Activated CD8-positive, alpha-beta memory T cell treated with anti-CD3 and anti-CD28 coated beads, Interleukin-2, amount 10 ng/mL, durations not matched to agents 7 days and 5 days (primary cell): Measurements from ENCODE around the gene CCSER2. TPM values are rescaled to one million over a fixed set of nuclear protein-coding genes. Genes with fewer than 3 reads are reported as not detected.

ENCODE experiments used
- ATAC-seq: fragments of 150-1000 bp; cut with Tn5 transposase; one replicate; pipeline ENCODE4 v1.10.0; 2021; ENCODE audit warnings: moderate library complexity
- CTCF ChIA-PET: fragments of 350-600 bp; sonication (Branson Sonifier 250); formaldehyde crosslinking; loops from one replicate; lab custom pipeline; 2021; ENCODE audit warnings: antibody characterized with exemption; lab: Charles Lee
- DNase-seq: peaks from one replicate; pipeline ENCODE4 v3.0.0-alpha.2; 2020
- H3K27ac Mint-ChIP-seq: one replicate; pipeline ENCODE4 v1.8.0; 2021; ENCODE audit warnings: mild to moderate bottlenecking, mixed read lengths
- H3K27me3 Mint-ChIP-seq: one replicate; pipeline ENCODE4 v1.8.0; 2021; ENCODE audit warnings: mixed read lengths
- H3K36me3 Mint-ChIP-seq: one replicate; pipeline ENCODE4 v1.8.0; 2021; ENCODE audit warnings: mild to moderate bottlenecking, mixed read lengths
- H3K4me1 Mint-ChIP-seq: one replicate; pipeline ENCODE4 v1.8.0; 2021; ENCODE audit warnings: mixed read lengths
- H3K4me3 Mint-ChIP-seq: one replicate; pipeline ENCODE4 v1.8.0; 2021; ENCODE audit warnings: mild to moderate bottlenecking, moderate library complexity, mixed read lengths
- H3K9me3 Mint-ChIP-seq: one replicate; pipeline ENCODE4 v1.8.0; 2022; ENCODE audit warnings: low read depth, mixed read lengths
- total RNA-seq, 2 experiments: library from RNA; stranded (reverse); gene quantifications; one replicate each; pipeline ENCODE4 v1.2.3, GENCODE V29; 2021

Gene CCSER2
- total RNA-seq, 2 experiments from 2014 or later, result 52.7 to 80.3 TPM

DNA sequence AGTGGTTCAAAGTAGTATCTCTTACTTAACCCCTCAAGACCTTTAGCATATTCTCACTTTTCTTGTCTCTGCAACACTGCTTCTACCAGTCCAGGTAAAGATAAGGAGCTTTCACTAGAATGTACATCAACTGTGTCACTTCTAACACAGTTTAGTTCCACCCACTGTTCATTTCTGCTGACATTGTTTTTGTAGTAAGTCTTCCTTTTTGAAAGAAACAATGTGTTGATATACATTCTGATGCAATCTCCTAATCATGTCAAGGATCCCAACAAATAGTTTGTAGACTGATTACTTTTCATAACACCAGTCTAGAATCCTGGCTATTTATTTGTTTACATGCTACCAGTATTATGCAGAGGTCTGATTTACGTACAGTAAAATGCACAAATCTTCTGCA lies 47.5 kb downstream of the CCSER2 start:
- Mint-ChIP-seq H3K27ac (no peak overlapping the region), H3K9me3 (no peaks in the 10 kb centered on the region), H3K27me3 (no peaks in the 10 kb centered on the region), H3K36me3 (peaks cover 39% of the 10 kb centered on the region), H3K4me3 (no peak overlapping the region), H3K4me1 (peaks cover 31% of the 10 kb centered on the region)
- DNase-seq, result no peak
- CTCF ChIA-PET, result interaction anchor here (2.7 to 7.5 kb wide), 4 partner anchors 23 to 164 kb away, joined by 9 to 59 read pairs (median 16); no protein-coding TSS in a partner anchor
- ATAC-seq, result no peak

DNA sequence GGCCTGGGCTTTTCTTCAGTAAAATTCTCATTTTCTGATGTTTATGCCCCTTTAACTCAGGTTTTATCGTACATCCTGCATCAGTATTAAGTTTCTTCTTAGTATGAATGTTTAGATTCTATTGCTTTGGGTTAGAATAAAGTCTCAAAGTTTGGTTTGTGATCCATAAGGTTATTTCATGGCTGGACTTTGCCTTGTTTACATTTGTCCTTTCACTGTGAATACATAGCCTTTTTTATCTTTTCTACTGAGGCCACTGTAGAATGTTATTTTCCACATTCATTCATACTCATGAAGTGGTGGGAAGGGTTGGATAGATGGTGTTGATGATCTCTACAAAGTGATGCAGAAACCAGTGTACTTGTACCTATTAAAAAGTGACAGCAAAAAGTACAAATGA lies 59.8 kb downstream of the CCSER2 start:
- ATAC-seq, result no peak
- H3K9me3 Mint-ChIP-seq, result peaks cover 9% of the 10 kb centered on the region
- no peak overlapping the region for H3K4me3 Mint-ChIP-seq
- peaks cover 37% of the 10 kb centered on the region for H3K36me3 Mint-ChIP-seq
- H3K4me1 Mint-ChIP-seq, result no peaks in the 10 kb centered on the region
- H3K27me3 Mint-ChIP-seq, result no peaks in the 10 kb centered on the region
- CTCF ChIA-PET, result no interaction called here
- H3K27ac Mint-ChIP-seq, result no peak overlapping the region
- no peak for DNase-seq

DNA sequence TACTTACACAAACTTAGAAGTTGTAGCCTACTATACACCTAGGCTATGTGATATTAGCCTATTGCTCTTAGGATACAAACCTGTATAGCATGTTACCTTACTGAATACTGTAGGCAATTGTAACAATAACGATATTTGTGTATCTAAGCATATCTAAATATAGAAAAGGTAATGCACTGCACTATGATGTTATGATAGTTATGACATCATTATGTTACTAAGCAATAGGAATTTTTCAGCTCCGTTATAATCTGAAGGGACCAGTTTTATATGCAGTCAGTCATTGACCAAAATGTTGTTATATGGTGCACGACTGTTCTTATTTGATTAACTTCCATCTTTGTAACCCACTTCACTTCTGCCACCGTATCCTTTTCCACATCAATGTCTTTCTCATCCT lies 62.0 kb downstream of the CCSER2 start:
- CTCF ChIA-PET, result no interaction called here
- DNase-seq (no peak), ATAC-seq (no peak)
- no peak overlapping the region for H3K27ac Mint-ChIP-seq
- H3K9me3 Mint-ChIP-seq, result peaks cover 2% of the 10 kb centered on the region
- peaks cover 2% of the 10 kb centered on the region for H3K4me1 Mint-ChIP-seq
- H3K27me3 Mint-ChIP-seq, result no peaks in the 10 kb centered on the region
- no peak overlapping the region for H3K4me3 Mint-ChIP-seq
- peaks cover 18% of the 10 kb centered on the region for H3K36me3 Mint-ChIP-seq

DNA sequence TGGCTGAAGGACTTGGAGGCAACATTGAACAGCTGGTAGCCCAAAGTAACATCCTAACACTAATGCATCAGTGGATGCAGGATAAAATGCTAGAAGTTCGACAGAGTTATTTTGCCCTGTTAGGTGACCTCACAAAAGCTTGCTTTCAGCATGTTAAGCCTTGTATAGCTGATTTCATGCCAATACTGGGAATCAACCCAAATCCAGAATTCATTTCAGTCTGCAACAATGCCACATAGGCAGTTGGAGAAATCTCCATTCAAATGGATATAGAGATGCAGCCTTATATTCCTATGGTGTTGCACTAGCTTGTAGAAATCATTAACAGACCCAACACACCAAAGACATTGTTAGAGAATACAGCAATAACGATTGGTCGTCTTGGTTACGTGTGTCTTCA lies 62.9 kb downstream of the CCSER2 start:
- no peak overlapping the region for H3K4me3 Mint-ChIP-seq
- H3K9me3 Mint-ChIP-seq, result no peaks in the 10 kb centered on the region
- H3K27me3 Mint-ChIP-seq, result no peaks in the 10 kb centered on the region
- no peak for DNase-seq
- peaks cover 13% of the 10 kb centered on the region for H3K36me3 Mint-ChIP-seq
- H3K4me1 Mint-ChIP-seq, result peaks cover 2% of the 10 kb centered on the region
- no peak for ATAC-seq
- H3K27ac Mint-ChIP-seq, result no peak overlapping the region
- CTCF ChIA-PET, result no interaction called here

DNA sequence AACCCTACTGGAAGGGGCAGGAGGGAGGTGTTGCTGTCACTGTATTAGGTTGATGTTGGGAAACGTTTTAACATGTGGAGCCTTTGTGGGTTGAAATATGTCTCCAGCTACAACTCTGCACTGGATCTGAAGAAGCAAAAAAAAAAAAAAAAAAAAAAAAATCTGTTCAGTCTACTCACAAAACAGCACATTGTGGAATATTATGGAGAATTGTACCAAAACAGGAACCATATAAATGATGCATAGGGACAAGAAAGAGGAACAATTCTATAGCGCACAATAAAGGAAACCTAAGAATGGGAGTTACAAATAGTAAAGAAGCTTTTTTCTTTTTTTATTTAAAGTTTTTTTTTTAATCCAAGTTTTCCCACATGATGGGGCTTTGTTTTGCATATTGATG lies 63.8 kb downstream of the CCSER2 start:
- no peak overlapping the region for H3K27ac Mint-ChIP-seq
- DNase-seq, result no peak
- CTCF ChIA-PET, result no interaction called here
- no peak for ATAC-seq
- H3K4me3 Mint-ChIP-seq, result no peak overlapping the region
- H3K9me3 Mint-ChIP-seq, result no peaks in the 10 kb centered on the region
- H3K4me1 Mint-ChIP-seq, result peaks cover 2% of the 10 kb centered on the region
- H3K27me3 Mint-ChIP-seq, result no peaks in the 10 kb centered on the region
- H3K36me3 Mint-ChIP-seq, result peaks cover 16% of the 10 kb centered on the region

DNA sequence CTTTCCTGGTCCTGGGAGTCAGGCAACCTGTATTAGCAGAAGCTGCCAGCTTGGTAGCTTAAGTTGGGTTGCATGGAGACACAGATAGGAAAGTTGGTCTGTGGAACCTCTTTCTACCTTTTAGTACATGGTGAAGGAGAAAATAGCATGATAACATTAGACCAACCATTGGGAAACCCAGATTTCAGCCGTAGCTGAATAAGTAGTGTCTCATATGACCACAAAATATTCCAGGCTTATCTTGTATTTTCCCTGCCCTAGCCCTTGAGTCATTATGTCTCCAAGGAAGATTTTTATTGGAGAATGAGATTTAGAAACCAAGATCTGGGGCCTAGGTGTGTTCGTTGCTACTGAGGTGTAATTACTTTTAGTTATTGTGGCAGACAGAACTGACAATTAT lies 67.2 kb downstream of the CCSER2 start:
- H3K9me3 Mint-ChIP-seq, result no peaks in the 10 kb centered on the region
- H3K4me1 Mint-ChIP-seq, result peaks cover 2% of the 10 kb centered on the region
- CTCF ChIA-PET, result interaction anchor here (1.0 kb wide), 1 partner anchor 127 kb away, joined by 3 read pairs; no protein-coding TSS in a partner anchor
- H3K36me3 Mint-ChIP-seq, result peaks cover 32% of the 10 kb centered on the region
- no peak overlapping the region for H3K27ac Mint-ChIP-seq
- DNase-seq (no peak), ATAC-seq (no peak)
- H3K4me3 Mint-ChIP-seq, result no peak overlapping the region
- no peaks in the 10 kb centered on the region for H3K27me3 Mint-ChIP-seq

DNA sequence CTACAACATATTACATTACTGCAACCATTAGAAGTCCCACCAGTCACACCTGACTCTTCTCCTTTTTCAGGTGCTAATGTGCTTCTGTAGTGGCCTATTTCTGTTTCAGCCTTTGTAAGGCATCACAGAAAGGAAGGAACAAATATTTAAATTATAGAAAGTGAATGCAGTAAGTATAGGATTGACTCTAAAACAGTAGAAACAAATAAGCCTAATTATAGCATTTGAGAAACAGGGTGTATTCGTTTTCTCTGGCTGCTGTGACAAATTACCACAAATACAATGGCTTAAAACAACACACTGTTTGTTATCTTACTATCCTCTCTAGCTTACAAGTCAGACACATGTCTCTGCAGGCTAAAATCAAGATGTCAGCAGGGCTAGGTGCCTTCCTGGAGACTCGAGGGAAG lies 69.4 kb downstream of the CCSER2 start:
- H3K27me3 Mint-ChIP-seq, result no peaks in the 10 kb centered on the region
- CTCF ChIA-PET, result no interaction called here
- H3K27ac Mint-ChIP-seq, result no peak overlapping the region
- H3K4me1 Mint-ChIP-seq, result peaks cover 3% of the 10 kb centered on the region
- H3K9me3 Mint-ChIP-seq, result no peaks in the 10 kb centered on the region
- peaks cover 46% of the 10 kb centered on the region for H3K36me3 Mint-ChIP-seq
- H3K4me3 Mint-ChIP-seq, result no peak overlapping the region
- ATAC-seq, result no peak
- no peak for DNase-seq

DNA sequence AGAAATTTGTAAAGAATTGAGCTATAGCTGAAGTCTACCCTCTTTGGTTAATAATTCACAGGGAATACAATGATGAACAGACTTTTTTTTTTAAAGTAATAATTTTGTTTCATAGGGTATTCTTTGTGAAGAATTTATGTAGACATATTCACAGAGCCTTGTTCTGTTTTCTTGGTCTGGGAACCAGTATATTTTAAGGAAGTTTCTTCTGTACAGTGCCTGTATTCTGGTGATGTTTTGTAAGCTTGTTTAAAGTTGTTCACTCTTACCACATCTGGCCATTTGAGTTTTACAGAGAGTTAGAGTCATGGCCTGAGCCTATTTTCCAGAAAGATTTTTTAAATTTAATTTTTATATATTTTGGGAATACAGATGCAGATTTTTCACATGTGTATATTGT lies 70.3 kb downstream of the CCSER2 start:
- peaks cover 3% of the 10 kb centered on the region for H3K4me1 Mint-ChIP-seq

DNA sequence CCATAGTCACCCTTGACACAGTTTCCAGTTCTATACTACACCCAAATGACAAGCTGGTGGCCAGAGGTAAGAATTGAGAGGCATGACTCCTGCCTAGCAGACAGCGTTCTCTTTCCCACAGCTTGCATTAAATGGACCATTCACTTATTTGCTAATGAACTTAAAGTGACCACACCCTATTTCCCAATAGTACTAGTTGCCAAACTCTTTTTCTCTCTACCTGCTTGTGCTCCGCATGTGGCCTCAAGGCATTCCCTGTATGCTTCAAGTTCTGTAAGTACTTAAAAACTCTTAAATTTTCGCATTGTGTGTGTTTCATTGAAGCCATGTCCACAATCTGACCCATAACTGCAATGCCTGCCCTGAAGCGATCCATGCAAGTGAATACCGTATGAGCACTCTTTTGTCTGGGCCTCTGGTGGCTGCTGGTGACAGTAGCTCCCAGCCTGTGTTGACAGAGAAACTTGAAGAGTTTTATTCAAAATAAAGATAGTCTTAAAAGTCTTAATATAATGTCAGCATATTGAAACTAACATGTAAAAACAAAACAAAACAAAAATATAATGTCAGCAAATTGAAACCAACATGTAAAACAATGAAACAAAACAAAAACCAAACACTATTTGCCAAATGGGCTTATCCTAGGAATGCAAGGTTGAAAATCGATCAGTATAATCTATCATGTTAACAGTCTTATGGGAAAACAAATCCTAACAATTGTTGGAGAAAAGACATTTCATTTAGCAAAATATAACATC lies 73.6 kb downstream of the CCSER2 start:
- ATAC-seq (no peak), DNase-seq (no peak)
- Mint-ChIP-seq H3K27me3 (no peaks in the 10 kb centered on the region), H3K9me3 (no peaks in the 10 kb centered on the region), H3K36me3 (peaks cover 50% of the 10 kb centered on the region), H3K4me1 (peaks cover 20% of the 10 kb centered on the region), H3K4me3 (no peak overlapping the region), H3K27ac (no peak overlapping the region)
- CTCF ChIA-PET, result no interaction called here

More for the DNA sequence above, 70.3 kb downstream of the CCSER2 start:
- ATAC-seq (no peak), DNase-seq (no peak)
- CTCF ChIA-PET, result interaction anchor here (0.9 kb wide), 2 partner anchors 14 to 29 kb away, joined by 3 read pairs; no protein-coding TSS in a partner anchor
- peaks cover 49% of the 10 kb centered on the region for H3K36me3 Mint-ChIP-seq
- no peaks in the 10 kb centered on the region for H3K9me3 Mint-ChIP-seq
- no peak overlapping the region for H3K27ac Mint-ChIP-seq
- no peaks in the 10 kb centered on the region for H3K27me3 Mint-ChIP-seq
- no peak overlapping the region for H3K4me3 Mint-ChIP-seq

DNA sequence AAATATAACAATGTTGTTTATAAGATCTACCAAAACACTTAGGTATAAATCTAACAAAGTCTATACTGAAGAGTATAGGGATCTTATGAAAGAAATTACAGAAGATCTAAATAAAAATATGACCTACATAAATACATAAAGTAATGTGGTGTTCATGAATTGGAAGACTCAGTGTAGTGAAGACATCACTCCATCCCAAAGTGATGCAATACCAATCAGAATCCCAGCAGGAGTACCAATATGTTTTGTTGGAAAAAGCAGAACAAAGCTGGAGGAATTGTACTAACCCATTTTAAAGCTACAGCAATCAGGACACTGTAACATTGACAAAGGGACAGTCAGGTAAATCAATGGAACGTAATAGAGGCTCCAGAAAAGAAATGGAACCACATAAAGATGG lies 76.4 kb downstream of the CCSER2 start:
- Mint-ChIP-seq H3K36me3 (peaks cover 43% of the 10 kb centered on the region), H3K4me1 (peaks cover 24% of the 10 kb centered on the region), H3K4me3 (no peak overlapping the region), H3K9me3 (peaks cover 3% of the 10 kb centered on the region), H3K27me3 (no peaks in the 10 kb centered on the region), H3K27ac (no peak overlapping the region)
- CTCF ChIA-PET, result no interaction called here
- DNase-seq (no peak), ATAC-seq (no peak)

DNA sequence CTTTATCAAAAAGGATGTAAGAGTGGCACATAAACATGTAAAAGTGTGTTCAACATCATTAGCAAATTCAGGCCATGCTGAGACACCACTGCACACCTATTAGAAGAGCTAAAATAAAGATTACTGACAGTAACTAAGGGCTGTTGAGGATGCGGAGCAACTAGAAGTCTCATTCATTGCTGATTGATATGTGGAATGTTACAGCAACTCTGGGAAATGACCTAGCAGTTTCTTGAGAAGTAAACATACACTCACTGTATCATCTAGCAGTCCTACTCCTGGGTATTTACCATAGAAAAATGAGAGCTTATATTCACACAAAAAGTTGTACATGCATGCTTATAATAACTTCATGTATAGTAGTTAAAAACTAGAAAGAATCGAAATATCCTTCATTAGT lies 77.3 kb downstream of the CCSER2 start:
- H3K9me3 Mint-ChIP-seq, result peaks cover 6% of the 10 kb centered on the region
- DNase-seq, result no peak
- no peak overlapping the region for H3K27ac Mint-ChIP-seq
- H3K4me1 Mint-ChIP-seq, result peaks cover 24% of the 10 kb centered on the region
- H3K27me3 Mint-ChIP-seq, result no peaks in the 10 kb centered on the region
- ATAC-seq, result no peak
- CTCF ChIA-PET, result no interaction called here
- H3K4me3 Mint-ChIP-seq, result no peak overlapping the region
- peaks cover 42% of the 10 kb centered on the region for H3K36me3 Mint-ChIP-seq

DNA sequence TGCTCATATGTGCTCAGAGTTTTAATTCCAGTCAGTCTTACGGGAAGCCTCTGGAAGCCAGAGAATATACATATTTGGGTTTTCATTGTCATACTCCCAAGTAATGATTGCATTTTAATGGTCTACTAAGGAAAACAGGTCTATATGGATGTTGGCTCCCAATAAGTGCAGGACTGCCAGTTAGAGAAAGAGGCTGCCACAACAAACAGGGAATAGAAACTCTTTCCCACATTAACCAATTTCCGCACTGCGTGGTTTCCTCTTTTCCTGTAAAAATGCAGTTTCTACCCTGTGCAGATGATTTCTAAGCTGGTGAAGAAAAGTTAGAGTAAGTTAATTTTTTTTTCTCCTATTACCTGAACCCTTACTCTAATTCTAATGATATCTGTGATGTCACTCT lies 78.2 kb downstream of the CCSER2 start:
- peaks cover 42% of the 10 kb centered on the region for H3K36me3 Mint-ChIP-seq
- ATAC-seq (no peak), DNase-seq (no peak)
- no peak overlapping the region for H3K4me3 Mint-ChIP-seq
- no peaks in the 10 kb centered on the region for H3K27me3 Mint-ChIP-seq
- CTCF ChIA-PET, result no interaction called here
- H3K27ac Mint-ChIP-seq, result no peak overlapping the region
- H3K4me1 Mint-ChIP-seq, result peaks cover 23% of the 10 kb centered on the region
- peaks cover 13% of the 10 kb centered on the region for H3K9me3 Mint-ChIP-seq

DNA sequence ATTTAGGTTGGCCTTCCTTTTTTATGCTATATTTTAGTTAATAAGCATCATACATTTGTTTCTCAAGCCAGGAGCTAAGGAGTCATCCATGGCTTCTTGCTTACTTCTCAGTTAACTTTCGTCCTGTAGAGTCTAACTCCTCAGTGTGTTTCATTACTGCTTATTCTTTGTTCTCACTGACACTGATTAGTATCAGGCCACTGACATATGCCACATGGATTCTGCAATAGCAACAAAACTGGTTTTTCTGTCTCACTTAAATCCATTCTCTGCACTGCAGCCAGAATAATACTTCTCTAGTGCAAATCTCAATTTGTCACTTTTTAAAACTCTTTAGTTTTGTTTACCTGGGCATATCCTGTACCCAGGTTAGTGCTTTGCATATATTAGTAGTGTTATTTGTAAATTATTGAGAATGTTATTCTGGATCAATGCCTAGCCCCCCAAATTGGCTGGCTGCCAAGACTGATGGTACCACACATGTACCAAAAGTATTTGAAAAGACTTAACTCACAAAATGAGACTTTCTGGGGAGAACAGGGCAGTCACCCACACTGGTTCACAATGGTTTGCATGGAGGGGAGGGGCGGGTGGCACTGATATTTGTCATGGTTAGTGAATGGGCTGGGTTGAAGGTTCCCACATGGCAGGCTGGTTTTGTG lies 79.1 kb downstream of the CCSER2 start:
- peaks cover 21% of the 10 kb centered on the region for H3K9me3 Mint-ChIP-seq
- no peak overlapping the region for H3K27ac Mint-ChIP-seq
- ATAC-seq (no peak), DNase-seq (no peak)
- peaks cover 45% of the 10 kb centered on the region for H3K36me3 Mint-ChIP-seq
- peaks cover 25% of the 10 kb centered on the region for H3K4me1 Mint-ChIP-seq
- H3K27me3 Mint-ChIP-seq, result no peaks in the 10 kb centered on the region
- CTCF ChIA-PET, result no interaction called here
- no peak overlapping the region for H3K4me3 Mint-ChIP-seq

DNA sequence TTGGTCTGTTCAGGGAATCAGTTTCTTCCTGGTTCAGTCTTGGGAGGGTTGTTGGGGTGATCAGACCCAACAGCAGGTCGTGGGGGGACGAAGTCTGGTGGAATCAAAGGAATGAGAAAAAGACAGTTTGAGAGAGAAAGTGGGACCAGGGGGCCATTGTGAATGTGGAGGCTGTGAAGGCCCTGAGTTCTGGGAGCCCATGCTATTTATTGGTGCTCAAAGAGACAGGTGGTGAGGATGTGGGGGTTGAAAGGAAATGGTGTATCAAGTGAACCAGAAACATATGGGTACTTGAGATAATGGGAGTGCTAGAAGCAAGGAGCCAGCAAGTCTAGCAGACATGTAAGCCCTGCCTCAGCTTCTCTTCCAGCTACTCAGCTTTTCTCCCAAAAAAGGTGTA lies 84.1 kb downstream of the CCSER2 start:
- no peak overlapping the region for H3K4me3 Mint-ChIP-seq
- H3K27me3 Mint-ChIP-seq, result no peaks in the 10 kb centered on the region
- no peak for DNase-seq
- peaks cover 33% of the 10 kb centered on the region for H3K9me3 Mint-ChIP-seq
- peaks cover 2% of the 10 kb centered on the region for H3K4me1 Mint-ChIP-seq
- ATAC-seq, result no peak
- H3K36me3 Mint-ChIP-seq, result peaks cover 74% of the 10 kb centered on the region
- H3K27ac Mint-ChIP-seq, result no peak overlapping the region
- CTCF ChIA-PET, result interaction anchor here (1.1 to 1.6 kb wide), 2 partner anchors 13 to 17 kb away, joined by 3 to 4 read pairs; no protein-coding TSS in a partner anchor
